Measurements from ENCODE around the gene ADK. TPM values are rescaled to one million over a fixed set of nuclear protein-coding genes. Genes with fewer than 3 reads are reported as not detected.

ADK gene
- total RNA-seq, 4 donors from 2014 or later = 42.3 to 46.3 (median 42.9) TPM

DNA sequence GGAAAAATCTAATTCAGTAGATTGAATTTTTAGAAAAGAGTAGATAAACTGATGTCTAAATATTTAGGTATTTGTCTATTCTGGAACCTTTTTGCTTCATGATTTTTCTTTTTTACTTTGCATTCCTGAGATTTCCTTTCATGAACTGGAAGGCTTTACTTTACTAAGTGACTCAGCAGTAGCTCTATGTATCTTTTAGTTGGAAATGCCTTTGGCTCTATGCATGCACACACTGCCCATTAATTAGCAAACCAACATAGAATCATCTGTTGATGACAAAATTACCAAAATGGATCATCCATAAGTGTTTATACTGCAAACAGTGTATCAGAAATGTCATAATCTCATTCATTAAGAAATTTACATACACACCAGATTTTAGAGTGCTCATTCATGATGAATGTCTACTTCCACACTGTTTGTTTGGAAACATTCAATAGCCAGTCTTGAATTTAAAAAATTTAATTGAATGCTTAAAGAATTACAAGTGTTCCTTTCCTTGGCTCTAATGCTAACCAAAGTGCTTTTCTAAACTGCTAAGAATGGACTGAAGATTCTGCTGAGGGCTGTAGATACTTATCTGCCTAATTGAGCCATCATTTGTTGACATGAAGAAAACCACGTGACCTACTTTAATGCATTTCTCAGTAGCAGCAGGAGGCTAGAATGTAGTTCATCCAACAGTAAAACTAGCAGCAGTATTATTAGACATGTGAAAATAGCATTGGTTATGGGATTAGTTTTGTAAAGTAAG, 282.0 kb downstream of the ADK start:
- WGBS, 2 donors = 29 to 31% methylated on average over 1 of the region's 1 CpG
- DNase-seq (ENCODE audit: low spot score in 2 of 2) = no peak
- TF ChIP-seq, protein P1, sequence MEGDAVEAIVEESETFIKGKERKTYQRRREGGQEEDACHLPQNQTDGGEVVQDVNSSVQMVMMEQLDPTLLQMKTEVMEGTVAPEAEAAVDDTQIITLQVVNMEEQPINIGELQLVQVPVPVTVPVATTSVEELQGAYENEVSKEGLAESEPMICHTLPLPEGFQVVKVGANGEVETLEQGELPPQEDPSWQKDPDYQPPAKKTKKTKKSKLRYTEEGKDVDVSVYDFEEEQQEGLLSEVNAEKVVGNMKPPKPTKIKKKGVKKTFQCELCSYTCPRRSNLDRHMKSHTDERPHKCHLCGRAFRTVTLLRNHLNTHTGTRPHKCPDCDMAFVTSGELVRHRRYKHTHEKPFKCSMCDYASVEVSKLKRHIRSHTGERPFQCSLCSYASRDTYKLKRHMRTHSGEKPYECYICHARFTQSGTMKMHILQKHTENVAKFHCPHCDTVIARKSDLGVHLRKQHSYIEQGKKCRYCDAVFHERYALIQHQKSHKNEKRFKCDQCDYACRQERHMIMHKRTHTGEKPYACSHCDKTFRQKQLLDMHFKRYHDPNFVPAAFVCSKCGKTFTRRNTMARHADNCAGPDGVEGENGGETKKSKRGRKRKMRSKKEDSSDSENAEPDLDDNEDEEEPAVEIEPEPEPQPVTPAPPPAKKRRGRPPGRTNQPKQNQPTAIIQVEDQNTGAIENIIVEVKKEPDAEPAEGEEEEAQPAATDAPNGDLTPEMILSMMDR (IDR thresholded peaks at IDR 0.05) = no peak
- no peak for TF ChIP-seq POLR2A (IDR thresholded peaks at IDR 0.05)
- no peak overlapping the region for H3K4me3 ChIP-seq (ENCODE audit: low read depth, poor library complexity, severe bottlenecking)
- intact Hi-C loops (cut with DNase I; ENCODE audit: low total_unique reads) = no loop called here

DNA sequence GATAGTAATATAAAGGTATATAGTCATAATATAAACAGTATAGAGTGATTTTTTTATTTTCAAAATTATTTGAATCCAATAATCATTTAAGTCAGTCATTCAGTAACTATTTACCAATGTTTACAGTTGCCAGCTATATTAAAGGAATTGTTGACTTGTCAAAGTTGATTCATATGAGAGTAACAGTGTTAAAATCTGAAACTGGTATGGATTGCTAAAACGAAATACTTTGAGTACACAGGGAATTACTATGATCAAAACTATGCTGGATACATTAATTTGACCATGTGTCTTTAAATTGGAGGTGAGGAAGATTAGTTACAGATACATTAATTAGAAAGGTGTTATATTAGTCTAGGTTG, 282.6 kb downstream of the ADK start:
- no peak for DNase-seq (ENCODE audit: low spot score in 2 of 2)
- no peak for TF ChIP-seq POLR2A (IDR thresholded peaks at IDR 0.05)
- TF ChIP-seq, protein P1 (IDR thresholded peaks at IDR 0.05) = no peak
- intact Hi-C loops (cut with DNase I; ENCODE audit: low total_unique reads) = no loop called here
- H3K4me3 ChIP-seq (ENCODE audit: low read depth, poor library complexity, severe bottlenecking) = no peak overlapping the region
- WGBS, 2 donors = 69 to 72% methylated on average over 1 of the region's 1 CpG

DNA sequence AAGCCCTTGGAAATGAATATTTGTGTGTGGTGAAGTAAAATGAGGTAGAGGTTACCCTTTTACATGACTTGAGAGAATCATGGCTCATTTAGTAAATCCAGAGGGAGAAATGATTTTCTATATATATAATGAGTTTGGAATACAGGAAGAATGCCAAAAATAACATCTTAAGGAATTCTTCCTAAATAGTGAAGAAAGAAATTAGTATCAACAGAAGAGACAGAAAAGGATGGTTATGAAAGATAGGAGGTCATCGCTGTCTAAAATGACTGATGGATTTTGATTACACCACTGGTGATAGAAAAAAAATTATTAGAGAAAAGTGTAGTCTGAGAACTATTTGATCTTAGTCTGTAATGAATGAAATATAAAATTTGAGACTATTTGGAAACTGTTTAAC, 283.0 kb downstream of the ADK start:
- intact Hi-C loops (cut with DNase I; ENCODE audit: low total_unique reads) = no loop called here
- WGBS, 2 donors = 84 to 100% methylated on average over 1 of the region's 1 CpG
- no peak overlapping the region for H3K4me3 ChIP-seq (ENCODE audit: low read depth, poor library complexity, severe bottlenecking)
- DNase-seq (ENCODE audit: low spot score in 2 of 2) = no peak
- no peak for TF ChIP-seq POLR2A (IDR thresholded peaks at IDR 0.05)
- TF ChIP-seq, protein P1 (IDR thresholded peaks at IDR 0.05) = no peak

DNA sequence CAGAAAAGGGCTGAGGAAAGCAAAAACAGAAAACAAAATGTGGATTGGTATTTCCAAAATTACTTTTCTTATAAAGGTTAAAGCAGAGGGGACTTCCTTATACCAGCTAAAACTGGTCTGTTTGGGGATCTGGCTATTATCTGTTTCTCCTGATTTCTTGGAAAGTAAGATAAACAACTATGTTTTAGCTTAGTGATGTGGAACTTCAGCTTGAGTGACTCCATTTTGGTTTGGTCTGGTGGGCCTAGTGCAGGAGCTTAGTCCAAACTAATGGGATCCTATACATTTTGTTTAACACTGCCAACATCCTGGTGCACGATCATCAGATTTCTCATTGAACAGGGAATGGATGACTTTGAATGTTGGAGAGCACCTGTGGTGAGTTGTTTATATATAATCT, 283.5 kb downstream of the ADK start:
- TF ChIP-seq POLR2A (IDR thresholded peaks at IDR 0.05) = no peak
- TF ChIP-seq, protein P1 (IDR thresholded peaks at IDR 0.05) = no peak
- intact Hi-C loops (cut with DNase I; ENCODE audit: low total_unique reads) = no loop called here
- DNase-seq (ENCODE audit: low spot score in 2 of 2) = no peak
- WGBS, 2 donors = 97 to 100% methylated on average over 1 of the region's 1 CpG
- H3K4me3 ChIP-seq (ENCODE audit: low read depth, poor library complexity, severe bottlenecking) = no peak overlapping the region

DNA sequence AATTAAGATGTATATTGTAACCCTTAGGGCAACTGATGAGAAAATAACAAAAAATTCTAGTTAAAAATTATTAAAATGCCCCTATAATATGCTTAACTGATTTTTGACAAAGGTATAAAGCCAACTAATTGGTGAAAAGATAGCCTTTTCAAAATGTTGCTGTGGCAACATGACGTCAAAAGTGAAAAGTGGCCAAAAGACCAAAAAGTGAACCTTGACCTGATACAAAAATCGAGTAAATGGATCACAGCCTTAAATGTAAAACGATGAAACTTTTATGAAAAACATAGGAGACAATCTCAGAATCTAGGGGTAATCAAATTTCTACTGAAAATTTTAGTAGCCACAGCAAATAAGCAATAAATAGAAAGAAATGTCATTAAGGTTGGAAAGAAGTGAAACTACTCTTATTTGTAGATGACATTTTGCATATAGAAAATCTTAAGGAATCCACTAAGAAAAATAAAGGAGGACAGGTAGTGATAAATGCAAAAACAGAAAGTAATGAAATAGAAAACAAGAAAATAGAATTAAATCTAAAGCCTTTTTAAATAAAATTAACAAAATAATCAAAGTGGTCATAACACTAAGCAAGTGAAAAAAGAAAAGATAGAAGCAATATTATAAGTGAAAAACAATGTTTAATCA, 285.6 kb downstream of the ADK start:
- TF ChIP-seq, protein P1 (IDR thresholded peaks at IDR 0.05) = no peak
- no peak for TF ChIP-seq POLR2A (IDR thresholded peaks at IDR 0.05)
- intact Hi-C loops (cut with DNase I; ENCODE audit: low total_unique reads) = no loop called here
- DNase-seq (ENCODE audit: low spot score in 2 of 2) = no peak

More for the DNA sequence above, 285.6 kb downstream of the ADK start:
- H3K4me3 ChIP-seq (ENCODE audit: low read depth, poor library complexity, severe bottlenecking) = no peak overlapping the region
- WGBS, 2 donors = 94 to 99% methylated on average over 3 of the region's 3 CpGs

Measured in lower leg skin (tissue), 4 donors.